ENCODE measurements around the gene WDR74.
A peak's percentile ranks its signal among the peaks of the same experiment; 100 is the strongest.

GRCh38 chr11:62880803-62881578 lies 41.6 kb upstream of the WDR74 start, which contains the start of gene SLC3A2:
- TF ChIP-seq POLR2A (IDR thresholded peaks at IDR 0.05; ENCODE audit: low read length), result peak; percentile 99
- TF ChIP-seq GATA1 (IDR thresholded peaks at IDR 0.05; ENCODE audit: low read depth, low read length), result no peak
